ENCODE results near the gene TMEM198.

Gene TMEM198

DNA sequence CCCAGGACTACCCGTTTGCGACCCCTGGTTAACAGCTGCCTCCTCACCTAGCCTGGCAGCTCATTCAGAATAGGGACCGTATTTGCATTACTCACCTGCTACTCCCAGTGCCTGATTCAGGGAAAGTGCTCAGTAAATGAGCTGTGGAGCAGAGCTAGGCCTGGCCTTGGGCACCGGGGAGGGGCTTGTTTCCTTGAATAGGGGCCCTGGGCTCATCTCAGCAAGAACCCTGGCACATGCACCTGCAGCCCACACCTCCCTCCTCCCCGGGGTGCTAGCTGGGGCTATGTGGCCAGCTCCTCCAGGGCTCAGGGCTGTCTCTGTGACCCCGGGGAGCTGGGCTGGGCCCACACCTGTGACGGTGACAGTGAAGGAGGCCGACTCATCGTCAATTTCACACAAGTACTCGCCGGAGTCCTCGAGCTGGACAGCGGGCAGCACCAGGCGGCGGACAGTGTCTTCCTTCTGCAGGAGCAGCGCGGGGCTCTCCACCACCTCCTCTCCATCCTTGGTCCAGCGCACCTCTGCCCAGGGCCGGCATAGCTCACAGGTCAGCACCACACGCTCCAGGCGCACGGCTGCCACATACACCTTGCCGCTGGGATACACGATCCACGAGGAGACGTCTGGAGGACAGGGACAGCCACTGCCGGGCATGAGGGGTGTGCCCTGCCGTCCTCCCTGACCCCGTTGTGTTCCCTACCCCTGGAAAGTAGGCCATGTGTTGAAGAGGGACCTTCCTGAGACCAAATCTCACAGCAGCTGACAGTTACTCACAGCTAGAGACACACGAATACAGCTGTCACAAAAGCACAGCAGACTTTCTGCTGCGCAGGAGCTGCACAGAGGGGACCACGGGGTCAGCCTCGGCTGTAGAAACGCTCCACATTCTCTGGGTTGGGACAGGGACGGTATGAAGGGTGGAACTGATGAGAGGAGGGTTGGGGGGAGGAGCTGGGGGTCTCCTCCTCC, 18.5 kb downstream of the TMEM198 start:
- DNase-seq (ENCODE audit: low spot score) = no peak

DNA sequence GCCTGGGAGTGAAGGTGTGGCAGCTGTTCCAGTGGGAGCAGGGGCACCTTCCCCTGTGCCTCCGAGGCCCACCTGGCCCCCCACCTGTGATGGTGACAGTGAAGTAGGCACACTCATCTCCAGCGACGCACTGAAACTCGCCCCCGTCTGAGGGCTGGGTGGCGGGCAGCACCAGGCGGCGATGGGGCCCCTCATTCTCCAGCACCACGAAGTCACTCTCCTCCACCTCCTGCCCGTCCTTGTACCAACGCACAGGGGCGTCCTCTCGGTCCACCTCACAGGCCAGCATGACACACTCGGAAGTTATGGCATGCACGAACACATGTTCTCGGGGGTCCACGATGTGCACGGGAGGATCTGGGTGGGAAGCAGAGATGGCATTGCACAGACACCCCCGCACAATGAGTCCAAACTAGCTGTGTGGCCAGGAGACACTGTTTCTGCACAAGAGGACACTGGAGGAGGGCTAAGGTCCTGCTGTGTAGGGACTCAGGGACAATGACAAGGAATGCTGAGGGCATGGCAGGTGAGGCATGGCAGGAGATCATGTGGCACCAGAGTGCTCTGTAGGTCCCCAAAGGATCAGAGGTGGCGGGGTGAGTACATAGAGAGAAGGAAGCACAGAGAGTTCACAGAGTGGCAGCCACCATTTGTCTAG, 19.6 kb downstream of the TMEM198 start:
- no peak for DNase-seq (ENCODE audit: low spot score)

DNA sequence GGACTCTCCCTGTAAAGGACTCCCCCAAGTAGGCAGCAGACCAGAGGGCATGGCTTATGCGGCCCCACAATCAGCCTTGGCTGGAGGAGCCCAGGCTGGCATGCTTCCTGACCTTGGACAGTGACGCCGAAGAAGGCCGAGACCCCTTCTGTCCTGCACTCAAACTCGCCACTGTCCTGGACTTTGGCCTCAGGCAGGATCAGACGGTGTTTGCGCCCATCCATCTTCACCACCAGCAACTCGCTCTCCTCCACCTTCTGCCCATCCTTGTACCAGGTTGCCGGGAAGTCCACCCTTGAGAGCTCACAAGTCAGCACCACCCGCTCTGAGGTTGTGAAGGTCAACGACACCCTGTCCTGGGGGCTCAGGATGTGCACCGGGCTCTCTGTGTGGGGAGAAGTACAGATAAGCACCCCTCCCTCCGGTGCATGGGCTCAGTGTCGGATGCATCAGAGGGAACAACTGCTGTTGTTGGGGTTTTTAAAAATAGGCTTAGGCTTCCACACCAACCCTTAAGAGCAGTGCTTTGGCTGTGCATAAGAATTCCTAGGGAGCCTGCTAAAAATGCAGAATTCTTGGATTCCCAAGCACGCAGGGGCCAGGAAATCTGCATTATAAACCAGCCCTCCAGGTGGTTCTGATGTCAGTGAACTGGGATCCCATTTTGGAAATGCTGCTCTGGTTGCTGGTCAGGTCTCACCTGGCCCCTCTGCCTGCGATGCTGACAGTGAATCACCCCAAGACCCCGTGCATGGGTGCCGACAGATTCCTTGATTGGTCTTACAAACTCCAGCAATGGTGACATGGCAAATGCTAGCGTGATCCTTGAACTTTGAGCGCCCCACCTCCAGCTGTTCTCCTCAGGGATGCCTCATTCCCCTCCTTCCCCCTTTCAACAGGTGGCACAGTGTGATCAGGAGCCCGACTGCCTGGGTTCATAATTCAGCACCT, 21.6 kb downstream of the TMEM198 start:
- no peak for DNase-seq (ENCODE audit: low spot score)

DNA sequence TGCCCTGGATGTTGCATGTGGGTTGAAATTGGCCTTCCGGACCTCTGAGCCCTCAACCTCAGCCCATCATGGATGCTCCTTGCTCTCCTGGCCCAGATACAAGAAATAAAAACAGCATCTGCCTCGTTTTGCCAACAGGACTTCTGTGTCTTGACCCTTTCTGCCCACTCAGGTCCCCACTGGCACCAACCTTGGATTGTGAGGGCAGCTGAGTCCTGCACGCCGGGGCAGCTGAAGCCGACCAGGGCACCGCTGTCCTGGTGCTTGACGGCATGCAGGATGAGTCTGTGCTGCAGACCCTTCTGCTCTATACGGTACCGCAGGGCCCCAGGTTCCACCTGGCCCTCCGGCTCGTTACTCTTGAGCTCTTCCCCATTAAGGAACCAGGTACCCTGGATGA, 22.8 kb downstream of the TMEM198 start:
- DNase-seq (ENCODE audit: low spot score) = no peak

DNA sequence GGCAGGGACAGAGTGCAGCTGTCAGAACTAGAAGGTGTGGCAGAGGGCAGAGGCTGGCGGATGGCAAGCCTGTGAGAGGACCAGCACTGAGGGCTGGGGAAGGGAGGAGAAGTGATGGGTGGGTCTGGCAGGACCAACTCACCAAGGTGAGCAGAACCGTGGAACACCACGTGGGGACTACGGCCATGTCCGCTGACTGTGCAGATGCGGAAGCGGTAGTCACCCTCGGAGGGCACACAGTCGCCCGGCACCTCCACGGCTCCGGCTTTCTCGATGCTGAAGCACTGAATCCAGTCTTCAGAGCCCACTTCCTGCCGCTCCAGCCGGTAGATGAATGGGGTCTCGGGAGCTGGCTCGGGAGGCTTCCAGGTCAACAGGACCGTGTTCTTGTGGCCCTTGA, 23.3 kb downstream of the TMEM198 start:
- no peak for DNase-seq (ENCODE audit: low spot score)

DNA sequence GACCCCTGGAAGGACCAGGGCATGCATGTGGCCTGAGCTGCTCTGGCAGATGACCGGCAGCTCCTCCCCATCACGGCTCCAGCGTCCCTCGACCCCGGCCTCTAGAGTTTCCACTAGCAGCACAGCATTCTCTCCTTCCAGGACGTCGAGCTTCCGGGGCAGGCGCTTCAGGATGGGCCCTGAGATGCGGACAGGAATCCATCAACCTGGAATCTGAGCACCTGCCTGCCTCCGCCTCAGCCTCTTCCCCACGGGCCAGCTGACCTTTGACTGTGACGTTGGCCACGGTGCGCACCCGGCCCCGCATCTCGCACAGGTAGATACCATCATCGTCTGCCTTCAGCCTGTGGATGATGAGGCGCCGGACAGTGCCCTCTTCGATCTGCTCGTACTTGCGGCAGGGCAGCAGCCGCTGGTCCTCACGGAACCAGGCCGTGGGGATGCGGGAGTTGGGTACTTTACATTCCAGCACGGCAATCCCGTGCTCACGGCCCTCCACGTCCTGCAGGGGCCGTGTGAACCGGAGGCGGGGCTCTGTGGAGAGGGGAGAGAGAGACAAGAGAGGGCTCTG, 24.0 kb downstream of the TMEM198 start:
- no peak for DNase-seq (ENCODE audit: low spot score)

DNA sequence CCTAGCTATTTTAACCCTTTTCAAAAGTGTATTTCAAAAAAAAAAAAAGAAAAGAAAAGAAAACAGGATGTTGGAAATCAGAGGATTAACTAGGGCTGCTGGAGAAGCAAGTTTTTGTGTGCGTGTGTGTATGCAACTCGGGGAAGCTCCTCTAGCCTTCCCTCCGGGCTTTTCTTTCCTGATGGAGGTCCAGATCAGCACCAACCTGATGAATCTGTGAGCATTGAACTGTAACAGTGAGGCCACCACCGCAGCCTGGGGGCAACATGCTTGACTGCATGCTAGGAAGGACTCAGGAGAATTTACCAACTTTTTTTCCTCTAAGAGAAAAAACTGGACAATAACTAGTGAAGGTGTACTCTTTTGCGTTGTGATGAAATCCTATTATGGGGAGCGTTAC, 25.2 kb downstream of the TMEM198 start:
- no peak for DNase-seq (ENCODE audit: low spot score)

DNA sequence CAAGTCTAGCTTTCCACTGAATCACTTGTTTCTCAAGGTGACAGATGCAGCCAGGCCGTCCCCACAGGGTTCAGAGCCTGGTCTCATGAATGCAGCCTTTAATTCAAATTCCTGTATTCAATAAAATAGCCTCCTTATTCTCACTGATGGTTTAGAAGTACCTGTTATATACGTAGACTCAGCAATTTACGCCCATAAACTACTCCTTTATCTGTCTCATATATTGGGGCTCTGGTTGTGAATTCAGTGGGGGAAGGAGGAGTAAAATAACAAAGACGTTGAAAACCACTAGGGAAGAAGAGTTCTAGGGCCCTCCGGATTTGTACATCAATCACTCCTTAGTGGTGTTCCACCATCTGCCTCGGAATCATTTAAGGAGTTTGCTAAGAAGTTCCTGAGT, 25.8 kb downstream of the TMEM198 start:
- no peak for DNase-seq (ENCODE audit: low spot score)

DNA sequence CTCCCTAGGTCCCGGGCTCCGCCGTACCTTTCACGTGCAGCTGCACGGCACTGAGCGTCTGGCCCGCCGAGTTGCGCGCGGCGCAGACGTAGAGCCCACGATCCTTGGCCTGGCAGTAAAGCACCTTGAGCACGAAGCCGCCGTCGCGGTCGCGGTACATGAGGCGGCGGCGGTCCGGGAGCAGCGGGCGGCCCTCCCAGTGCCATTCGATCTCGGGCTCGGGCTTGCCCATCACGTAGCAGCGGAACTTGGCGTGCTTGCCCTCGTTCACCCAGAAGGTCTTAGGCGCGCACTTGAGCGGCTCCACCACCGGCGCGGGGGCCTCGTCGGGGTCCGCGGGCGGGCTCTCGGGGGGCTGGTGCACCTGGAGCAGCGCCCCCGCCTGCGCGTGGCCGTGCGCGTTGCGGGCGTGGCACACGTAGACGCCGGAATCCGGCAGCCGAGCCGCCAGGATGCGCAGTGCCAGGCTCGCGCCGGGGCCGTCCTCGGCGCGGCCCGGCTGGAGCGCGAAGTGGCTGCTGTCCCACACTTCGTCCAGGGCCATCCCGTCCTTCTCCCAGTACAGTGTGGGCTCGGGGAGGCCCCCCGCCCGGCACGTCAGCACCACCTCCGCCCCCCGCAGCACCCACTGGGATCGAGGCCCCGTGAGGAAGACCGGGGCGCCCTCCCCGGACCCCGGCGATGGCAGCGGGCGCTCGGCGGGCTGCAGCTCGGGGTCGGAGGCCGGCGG, 26.5 kb downstream of the TMEM198 start:
- no peak for DNase-seq (ENCODE audit: low spot score)

DNA sequence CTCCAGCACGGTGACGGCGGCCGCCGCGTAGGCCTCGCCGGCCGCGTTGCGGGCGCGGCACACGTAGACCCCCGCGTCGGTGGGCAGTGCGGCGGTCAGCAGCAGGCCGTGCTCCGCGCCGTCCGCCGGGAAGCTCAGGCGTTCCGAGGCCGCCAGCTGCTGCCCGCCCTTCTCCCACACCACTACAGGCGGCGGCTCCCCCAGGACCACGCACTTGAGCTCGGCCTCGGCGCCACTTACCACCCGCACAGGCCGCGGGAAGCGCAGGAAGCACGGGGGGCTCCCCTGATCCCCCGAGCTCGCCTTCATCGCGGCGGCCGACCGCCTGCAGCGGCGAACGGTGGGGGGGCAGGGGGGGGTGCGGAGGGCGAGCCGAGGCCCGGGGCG, 27.1 kb downstream of the TMEM198 start:
- DNase-seq (ENCODE audit: low spot score) = no peak

DNA sequence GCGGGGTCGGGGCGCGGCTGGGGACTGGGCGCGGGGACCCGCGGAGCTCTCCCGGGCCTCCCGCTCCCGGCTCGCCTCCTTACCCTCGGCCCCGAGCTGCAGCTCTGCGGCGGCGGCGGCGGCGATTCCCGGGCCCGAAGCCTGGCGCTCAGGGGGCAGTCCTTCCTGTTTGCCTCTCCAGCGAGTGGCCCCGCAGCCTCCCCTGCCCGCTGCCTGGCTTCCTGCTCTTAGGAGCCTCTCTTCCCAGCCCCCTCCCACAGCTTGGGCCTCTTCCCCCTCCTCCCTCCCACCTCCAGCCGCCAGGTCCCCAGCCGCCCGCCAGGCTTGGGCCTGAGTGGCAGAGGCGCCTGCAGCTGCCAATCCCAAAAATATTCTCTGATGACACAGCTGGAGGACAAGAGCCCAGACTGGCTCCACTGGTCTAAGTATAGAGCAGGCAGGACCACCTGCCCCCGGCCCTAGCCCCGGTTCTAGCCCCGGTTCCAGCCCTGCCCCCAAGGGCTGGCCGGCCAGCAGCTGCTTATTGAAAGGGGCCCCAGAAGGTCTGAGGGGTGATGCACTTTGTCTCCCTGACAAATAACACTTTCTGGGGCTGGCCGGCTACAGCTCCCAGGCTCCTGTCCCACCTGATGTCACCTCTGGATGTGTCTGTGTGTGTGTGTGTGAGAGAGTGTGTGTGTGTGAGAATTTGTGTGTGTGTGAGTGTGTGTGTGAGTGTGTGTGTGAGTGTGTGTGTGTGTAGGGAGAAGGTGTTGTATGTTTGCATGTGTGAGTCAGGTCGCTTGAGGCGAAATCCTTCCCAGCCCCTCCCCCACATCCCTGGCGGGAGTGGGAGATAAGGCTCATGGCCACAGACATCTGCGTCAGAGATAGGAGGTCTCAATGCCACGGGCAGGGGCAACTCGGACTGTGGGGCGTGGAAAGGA, 27.7 kb downstream of the TMEM198 start, which contains the start of gene OBSL1:
Gene OBSL1 (minus strand): TSS at position 229 of the 926 bp plus-strand sequence. CDS start 307 bp downstream, outside the sequence.
- DNase-seq (ENCODE audit: low spot score) = no peak

DNA sequence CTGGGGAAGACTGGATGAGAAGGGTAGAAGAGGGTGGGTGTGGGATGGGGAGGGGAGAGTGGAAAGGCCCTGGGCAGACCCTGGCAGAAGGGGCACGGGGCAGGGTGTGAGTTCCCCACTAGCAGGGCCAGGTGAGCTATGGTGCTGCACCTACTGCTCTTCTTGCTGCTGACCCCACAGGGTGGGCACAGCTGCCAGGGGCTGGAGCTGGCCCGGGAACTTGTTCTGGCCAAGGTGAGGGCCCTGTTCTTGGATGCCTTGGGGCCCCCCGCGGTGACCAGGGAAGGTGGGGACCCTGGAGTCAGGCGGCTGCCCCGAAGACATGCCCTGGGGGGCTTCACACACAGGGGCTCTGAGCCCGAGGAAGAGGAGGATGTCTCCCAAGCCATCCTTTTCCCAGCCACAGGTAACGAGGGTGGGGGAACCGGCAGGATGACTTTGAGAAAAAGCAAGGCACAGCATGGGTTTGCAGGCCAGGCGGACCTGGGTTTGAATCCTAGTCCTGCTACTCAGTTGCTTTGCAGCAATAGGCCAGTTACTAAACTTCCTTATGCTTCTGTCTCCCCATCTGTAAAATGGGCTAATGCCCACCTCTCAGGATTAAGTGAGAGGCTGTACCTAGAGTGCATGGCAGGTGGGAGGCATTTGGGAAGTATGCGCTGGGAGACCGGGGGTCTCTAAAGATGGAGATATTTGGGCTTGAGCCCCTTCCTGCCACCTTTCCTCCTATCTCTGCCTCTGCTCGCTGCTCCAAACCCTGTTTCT, 28.6 kb downstream of the TMEM198 start, which contains the start of gene INHA:
Gene INHA (plus strand): TSS at position 74 of the 765 bp plus-strand sequence. CDS start 65 bp downstream, at position 139.
- no peak for DNase-seq (ENCODE audit: low spot score)

DNA sequence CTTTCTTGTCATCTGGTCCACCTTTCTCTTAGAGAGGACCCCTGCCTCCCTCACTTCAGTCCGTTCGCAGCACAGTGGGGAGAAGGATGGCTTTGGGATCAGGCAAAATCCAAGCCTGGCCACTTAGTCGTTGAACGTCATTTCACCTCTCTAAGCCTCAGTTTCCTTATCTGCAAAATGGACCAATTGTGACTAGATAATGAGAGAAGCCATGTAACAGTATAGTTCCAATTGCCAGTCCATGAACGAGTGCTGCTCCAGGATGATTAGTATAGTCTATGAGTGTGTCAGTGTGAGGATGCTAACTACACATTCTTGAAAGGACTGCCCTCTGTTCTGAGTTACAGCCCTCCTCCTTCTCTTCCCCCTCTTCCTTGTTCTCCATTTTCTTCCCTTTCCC, 29.3 kb downstream of the TMEM198 start:
- DNase-seq (ENCODE audit: low spot score) = no peak

DNA sequence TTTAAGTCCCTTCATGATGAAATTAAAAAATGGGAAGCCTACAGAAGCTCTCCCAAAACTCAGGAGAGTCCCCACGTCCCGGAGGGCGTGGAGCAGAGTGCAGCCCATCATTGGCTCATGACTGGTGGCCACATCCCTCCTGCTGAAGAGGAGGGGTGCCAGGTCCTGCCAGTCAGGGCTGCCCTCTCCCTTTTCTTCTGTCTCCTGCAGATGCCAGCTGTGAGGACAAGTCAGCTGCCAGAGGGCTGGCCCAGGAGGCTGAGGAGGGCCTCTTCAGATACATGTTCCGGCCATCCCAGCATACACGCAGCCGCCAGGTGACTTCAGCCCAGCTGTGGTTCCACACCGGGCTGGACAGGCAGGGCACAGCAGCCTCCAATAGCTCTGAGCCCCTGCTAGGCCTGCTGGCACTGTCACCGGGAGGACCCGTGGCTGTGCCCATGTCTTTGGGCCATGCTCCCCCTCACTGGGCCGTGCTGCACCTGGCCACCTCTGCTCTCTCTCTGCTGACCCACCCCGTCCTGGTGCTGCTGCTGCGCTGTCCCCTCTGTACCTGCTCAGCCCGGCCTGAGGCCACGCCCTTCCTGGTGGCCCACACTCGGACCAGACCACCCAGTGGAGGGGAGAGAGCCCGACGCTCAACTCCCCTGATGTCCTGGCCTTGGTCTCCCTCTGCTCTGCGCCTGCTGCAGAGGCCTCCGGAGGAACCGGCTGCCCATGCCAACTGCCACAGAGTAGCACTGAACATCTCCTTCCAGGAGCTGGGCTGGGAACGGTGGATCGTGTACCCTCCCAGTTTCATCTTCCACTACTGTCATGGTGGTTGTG, 30.9 kb downstream of the TMEM198 start:
- no peak for DNase-seq (ENCODE audit: low spot score)

DNA sequence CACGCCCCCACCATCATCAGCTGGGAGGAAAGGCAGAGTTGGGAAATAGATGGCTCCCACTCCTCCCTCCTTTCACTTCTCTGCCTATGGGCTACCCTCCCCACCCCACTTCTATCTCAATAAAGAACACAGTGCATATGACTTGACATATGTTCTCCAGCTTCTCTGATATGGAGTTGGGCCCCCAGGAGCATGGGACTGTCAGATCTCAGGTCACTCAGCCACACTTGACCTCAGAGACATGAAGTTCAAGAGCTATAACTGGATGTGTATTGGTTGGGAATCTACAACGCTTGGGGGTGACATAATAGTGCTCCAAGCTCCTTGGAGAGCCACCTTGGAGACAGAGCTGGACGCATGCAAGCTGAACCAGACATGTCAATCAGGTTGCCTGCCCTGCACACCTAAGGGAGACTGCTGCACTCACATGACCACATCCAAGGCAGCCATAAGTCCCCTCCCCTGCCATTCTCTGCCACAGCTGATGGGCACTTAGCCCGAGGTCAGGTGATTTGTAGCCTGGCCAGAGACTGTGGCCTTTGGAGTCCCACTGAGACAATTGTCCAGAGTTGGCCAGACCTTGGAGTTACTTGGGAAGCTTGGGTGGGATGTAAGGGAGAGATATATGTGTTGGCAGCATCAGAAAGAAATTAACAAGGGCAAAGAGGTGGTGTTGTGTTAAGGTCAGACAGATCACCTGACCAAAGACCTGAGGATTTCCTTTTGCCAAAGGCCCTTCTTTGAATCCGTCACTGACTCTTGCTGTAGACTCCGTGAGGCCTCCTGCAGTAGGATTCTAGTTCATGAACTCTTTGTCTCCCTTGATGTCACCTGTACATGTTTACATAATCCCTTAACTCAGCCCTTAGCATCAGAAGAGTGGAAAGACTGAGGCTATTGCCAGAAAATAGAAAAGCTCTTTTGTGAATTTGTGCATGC, 32.0 kb downstream of the TMEM198 start:
- DNase-seq (ENCODE audit: low spot score) = no peak

DNA sequence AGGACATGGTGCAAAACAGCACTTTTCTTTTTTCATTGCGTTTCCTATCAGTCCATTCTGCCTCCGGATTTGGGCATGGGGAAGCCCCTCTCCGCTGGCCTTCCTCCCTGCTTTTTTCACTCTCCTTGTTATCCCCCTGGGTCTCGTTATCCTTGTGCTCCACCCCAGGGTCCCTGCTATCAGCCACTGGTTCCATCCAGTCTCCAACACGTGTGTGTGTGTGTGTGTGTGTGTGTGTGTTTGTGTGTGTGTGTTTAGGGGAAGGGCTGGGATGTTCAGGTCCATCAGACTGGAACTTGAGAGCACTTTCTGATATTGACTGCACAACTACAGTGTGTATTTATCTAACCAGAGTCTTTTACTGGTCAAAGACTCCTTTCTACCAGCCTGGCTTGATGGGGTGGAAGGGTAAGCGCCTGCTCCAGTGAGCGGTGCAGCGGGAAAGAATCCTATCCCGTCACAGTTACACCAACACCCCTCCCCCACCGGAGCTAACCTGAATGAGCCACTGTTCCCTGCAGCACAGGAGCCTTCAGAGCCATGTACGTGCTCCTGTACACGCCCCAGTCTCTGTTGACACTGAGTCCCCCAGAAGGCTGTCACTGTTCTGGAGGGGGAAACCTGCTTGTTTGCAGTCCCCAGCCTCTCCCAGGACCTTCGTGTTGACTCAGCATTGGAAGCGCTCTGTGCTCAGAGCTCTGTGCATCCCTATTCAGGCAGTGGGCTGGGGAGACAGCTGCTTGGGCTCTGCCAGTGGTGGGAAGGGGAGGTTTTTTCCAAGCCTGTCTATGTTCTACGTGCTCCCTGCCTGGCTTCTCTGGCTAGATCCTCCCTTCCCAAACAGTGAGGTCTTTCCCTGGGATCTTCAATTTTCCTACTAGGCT, 32.9 kb downstream of the TMEM198 start:
- DNase-seq (ENCODE audit: low spot score) = no peak
